SHP77 treated with DMSO at 0.1 percent for 48 hours (cell line): ENCODE results near the gene SAYSD1.

Experiments
- DNase-seq: peaks from one replicate; lab custom pipeline; 2025; lab: John Stamatoyannopoulos, UW

SAYSD1 gene

GRCh38 chr6:39079197-39080125 is 35.5 kb downstream of the SAYSD1 start:
- DNase-seq: no peak

- no peak for DNase-seq
These were observed 36.3 kb downstream of the SAYSD1 start for GRCh38 chr6:39078695-39079094.

GRCh38 chr6:39077882-39078594 is 36.9 kb downstream of the SAYSD1 start:
- DNase-seq: no peak

DNA sequence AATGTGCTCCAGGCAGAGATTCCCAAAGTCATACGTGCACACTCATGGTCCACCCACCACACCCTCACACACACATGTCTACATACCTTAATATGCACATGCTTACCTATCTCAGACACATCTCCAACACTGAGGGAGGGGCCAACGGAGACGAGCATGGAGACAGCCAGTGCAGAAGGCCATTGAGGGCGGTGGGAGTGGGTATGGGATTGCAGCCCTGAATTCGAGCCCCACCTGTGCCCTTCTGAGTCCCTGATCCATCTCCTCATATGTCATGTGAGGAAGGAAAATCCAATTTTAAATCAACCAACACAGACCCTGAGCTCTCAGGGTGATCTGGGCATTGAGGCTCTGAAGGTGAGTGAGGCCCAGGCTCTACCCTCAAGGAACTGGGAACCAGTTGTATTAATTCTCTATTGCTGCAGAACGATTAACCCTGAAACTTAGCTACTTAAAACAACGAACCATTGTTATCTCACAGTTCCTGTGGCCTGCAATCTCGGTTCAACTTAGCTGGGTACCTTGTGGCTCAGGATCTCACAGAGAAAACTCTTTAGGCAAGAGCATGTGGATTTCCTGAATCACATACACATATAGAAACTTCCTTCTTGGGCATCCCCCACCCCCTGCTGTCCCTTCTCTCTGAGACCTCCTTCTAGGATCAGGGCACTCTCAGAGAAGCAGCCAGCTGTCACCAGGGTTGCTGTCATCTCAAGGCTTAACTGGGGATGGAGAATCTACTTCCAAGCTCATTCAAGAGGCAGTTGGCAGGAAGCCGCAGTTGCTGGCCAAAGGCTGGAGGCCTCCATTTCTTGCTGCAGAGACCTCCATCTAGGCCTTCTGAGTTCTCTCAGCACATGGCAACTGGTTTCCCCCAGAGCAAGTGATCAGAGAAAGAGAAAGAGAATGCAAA is 38.1 kb downstream of the SAYSD1 start:
- DNase-seq: no peak

- DNase-seq: no peak
These were observed 39.0 kb downstream of the SAYSD1 start for GRCh38 chr6:39075807-39076622.

DNA sequence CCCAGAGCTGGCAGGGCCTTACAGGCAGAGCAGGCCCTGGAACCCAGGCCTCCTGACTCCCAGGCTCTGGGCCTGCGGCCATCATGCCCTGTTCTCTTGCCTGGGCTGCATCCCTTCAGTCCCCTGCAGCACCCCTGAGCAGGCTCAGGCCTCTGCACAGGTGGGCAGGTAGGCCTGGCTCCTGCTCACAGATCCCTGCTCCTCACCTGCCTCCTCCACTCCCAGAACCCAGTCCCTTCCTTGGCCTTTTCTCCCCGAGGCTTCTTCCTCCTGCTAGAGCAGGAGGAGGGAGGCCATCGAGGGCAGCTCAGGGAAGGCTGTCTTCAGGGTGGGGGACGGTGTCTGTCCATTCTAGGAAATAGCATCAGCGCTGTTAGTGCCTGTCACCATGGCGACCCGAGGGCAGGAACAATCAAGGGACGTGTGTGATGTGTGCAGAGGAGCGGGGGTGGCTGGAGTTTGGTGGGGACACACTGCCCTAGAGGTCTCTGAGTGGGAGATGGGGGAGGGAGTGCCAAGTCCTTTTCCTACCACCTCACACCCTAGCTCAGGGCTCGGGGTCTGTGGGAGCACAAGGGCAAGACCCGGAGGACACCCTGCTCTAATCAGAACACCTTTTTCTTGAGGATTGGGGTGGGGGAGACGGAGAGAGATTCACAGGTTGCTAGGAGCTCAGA is 39.8 kb downstream of the SAYSD1 start:
- no peak for DNase-seq

DNA sequence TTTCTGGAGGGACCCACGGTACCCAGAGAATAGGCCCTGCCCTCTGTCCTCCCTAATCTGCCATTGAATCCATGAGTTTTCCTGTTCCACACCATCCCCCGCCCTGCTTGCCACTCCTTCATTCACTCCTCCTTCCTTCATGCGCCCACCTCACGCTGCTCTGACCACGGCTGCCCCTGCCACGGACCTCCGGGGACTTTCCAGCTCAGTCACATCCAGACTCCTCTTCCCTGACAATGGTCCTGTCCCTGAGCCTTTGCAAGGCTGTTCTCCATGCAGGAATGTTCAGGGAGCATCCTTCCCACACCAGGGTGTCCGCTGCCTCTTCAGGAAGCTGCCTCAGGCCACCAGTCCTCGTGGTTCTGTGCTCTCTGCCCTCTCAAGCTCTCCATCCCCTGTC is 40.5 kb downstream of the SAYSD1 start:
- DNase-seq: no peak

DNA sequence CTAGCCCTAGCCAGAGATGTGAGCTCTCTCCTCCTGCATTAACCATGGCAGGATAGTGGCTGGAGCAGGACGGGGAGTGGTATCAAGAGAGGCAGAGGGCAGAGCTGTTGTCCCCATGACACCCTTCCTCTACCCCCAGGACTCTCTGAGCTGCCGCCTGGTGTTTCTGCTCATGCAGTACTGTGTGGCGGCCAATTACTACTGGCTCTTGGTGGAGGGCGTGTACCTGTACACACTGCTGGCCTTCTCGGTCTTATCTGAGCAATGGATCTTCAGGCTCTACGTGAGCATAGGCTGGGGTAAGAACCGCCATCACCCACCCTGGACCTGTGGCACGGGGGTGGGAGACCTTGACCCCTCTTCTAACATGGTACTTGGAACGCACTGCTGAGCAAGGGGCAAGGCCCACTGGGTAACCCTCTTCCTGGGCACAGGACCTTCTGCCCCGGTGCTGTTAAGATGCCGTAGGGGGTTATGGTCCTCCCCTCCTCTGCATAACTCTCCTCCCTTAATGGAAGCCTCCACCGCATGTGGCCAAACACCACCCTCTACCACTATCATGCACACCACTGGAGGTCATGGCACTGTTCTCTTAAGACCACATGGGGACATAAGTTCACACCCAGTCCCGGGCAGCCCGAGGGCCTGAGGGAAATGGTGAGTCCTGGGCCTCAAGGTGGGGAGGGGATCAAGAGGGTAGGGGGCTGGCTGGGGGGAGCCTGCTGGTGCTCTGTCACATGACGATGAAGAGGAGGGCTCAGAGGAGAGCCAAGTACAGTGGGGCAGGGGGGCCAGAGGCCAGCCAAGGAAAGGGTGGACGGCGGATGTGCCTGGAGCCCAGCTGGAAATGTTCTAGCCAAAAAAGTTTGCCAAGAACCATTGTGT is 41.3 kb downstream of the SAYSD1 start:
- no peak for DNase-seq

DNA sequence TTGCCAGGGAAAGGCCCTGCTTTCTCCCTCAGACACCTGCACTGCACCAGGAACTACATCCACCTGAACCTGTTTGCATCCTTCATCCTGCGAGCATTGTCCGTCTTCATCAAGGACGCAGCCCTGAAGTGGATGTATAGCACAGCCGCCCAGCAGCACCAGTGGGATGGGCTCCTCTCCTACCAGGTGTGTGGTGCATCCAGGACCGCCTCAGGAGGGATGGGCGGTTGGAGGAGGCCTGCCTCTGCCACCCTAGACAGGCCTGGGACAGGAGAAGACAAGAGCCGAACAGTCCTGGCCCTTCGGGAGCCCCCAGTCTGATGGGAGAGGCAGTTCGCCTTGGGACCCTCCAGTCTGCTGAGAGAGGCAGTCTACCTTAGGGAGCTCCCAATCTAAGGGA is 42.2 kb downstream of the SAYSD1 start:
- no peak for DNase-seq

DNA sequence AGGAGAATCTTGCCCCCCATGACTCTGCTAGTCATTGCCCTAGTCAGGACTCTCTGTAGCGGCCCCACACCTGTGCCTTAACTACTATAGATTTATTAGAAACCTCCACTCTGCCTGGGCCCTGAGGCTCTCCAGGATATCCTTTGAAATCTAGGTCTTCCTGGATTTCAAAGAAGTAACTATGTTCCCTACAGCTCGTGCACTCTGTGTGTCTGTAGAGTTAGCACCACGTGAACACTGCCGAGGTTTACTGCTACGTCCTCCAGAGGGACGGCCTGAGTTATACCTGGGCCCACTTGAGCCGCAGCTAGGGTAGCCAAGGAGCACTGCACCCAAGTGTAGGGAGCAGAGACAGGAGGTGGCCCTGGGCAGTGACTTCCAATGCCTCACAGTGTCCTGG is 46.6 kb downstream of the SAYSD1 start:
- DNase-seq: no peak

- no peak for DNase-seq
These were observed 49.4 kb downstream of the SAYSD1 start for GRCh38 chr6:39065561-39065960.

DNA sequence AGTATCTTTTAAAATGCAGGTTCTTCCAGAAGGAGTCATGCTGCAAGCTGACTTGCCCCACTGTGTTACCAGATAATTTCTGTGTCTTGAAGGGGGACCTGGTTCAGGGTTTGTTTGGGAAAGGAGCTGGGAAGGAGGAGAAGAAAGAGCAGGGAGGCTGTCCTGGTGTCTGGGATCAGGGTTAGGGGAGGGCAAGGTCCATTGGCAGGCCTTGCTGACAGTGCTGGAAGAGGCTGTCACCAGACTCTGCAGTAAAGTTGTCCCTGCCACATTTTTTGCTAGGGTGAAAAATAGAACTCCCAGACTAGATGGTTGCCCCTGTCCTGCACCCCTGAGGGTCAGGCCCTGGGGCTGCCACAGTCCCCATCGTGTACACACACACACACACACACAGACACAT is 51.5 kb downstream of the SAYSD1 start:
- DNase-seq: no peak

DNA sequence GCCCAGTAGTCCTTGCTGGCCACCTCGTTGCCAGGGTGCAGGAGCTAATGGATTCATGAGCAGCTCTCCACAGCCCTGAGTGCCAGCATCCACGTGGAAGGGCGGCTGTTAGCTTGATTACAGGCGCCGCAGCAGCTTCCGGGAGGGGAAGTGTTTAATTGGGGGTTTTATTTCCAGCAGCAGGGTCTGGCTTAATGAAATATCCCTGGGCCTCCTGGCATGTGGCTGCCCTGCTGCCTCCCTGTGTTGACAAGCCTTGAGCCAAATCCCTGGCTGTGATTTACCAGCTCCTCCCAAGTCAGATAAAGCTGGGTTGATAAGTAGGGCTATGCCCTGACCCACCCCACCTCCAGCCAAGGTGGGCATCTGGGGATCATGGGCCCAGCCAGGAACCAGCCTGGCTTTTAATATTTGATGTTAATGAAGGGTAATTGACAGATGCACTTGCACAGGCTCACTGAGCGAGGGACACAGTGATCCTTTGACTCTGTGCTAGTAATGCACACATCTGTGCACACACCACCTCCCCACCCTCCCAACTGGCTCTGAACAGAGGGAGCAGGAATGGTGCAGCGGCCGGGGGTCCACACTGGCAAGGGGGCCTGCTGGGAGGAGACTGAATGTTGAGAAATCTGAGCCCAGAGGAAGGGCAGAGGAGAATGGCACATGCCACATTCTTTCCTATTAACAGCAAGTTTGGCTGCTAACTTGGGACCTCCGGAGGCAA is 52.8 kb downstream of the SAYSD1 start:
- DNase-seq: no peak

GRCh38 chr6:39061588-39061987 is 53.4 kb downstream of the SAYSD1 start:
- no peak for DNase-seq

DNA sequence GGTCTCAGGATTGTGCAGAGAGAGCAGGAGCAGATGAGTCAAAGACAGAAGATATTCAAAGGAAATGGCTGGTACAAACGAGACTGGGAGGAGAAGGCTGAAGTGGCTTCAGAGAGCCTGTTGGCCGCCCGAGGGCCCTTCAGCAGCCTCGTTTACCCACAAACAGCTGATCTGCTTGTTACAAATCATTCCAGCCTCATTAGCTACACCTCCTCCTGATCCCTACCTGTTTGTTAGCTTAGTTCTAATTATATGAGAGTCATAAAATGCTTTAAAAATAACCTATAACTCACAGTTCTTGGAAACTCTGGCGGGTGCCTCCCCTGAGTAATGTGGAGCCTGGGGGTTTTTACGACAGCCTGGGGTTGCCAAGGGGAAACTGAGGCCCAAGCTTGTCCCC is 53.8 kb downstream of the SAYSD1 start:
- no peak for DNase-seq

GRCh38 chr6:39060467-39061160 is 54.4 kb downstream of the SAYSD1 start:
- no peak for DNase-seq

DNA sequence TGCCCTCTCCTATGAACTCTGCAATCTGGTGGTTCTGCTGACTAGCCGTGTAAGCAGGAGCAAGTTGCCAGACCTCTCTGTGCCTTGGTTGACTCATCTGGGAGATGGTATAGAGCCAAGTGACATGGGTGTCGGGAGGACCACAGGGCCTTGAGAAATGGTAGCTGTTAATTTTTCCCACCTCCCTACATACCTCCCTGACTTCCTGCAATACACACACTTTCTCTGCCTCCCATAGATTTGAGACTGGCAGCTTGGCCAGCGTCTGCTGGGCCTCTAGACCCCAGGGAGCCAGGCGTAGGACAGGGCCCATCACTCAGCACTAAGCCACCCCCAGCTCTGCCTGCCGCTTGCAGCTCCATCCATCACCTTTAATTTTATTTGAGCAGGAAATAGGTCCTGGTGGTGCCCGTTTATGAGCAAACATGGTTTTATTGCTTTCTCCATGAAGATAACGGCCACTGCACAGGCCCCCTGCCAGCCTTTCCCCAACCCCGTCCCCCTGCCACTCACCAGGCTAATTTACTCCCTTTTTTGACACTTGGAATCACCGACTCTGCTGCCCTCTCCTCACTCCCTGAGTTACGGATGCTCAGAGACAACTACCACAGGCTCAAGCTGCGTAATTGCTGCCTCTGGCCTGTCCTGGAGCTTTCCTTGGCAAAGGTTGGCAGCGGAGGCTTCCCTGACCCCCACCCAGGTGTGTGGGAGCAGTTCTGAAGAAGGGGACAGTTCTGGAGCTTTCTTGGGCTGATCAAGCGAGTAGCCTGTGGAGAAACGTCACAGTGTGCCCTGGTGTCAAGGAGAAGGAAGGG is 55.3 kb downstream of the SAYSD1 start:
- DNase-seq: no peak
